Stimulated activated naive CD4-positive, alpha-beta T cell (primary cell): Measurements from ENCODE around the gene DENND2C.
"Not testable (repeated sequence)": the region's sequence is repeated elsewhere in the genome, so short reads cannot be mapped to it uniquely, and the experiment has no call there.

ENCODE experiments used
- DNase-seq, 6 experiments: peaks; one replicate each; lab custom pipeline; 2025; lab: John Stamatoyannopoulos, UW

Gene DENND2C

DNA sequence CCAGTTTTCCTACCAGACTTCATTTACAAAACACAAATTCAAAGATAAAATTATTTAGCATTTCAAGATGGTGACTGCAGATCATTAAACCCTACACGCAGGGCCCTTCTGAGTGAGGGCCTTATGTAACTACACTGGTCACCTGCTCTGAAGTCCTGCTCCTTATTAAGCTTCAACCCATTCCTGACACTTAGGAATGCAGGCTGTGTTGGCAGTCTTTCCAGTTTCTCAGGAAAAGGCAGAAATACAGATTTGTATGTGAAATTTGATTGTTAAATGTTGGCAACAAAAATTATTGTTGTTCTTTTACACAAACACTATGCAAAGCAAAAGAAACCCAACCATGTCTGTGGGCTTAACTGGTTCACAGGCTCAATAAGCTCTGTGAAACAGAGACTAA, 62.6 kb downstream of the DENND2C start:
- no peak for DNase-seq

DNA sequence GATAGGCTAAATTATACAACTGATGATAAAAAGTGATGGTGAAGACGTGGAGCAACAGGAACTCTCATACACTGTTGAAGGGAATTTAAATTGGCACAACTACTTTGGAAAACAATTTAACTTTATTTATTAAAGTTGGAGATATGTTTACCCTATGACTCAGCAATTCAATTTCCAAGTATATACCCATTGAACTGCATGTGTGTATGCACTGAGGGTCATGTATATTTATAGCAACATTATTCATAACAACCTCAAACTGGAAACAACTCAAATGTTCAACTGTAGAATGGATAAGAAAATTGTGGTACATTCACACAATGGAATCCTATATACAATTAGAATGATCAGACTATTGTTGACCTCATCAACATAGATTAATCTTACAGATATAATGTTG, 71.9 kb downstream of the DENND2C start:
- no peak for DNase-seq

DNA sequence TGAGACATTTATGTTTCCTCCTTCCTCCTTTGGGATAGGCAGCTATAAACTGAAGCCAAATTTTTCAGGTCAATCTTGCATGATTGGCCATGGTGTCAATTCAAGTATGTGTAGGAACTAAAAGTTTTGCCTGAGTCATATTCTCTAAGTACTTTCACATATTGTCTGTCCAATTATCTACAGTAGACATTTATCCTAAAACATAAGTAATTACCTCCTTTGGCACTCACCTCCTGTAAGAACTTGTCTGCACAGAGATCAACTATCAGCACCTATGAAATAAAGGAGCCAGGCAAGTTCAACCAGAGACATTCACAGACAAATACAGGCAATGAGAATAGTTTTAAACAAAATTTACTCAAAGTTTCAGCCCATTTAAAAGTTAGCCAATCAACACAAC, 74.2 kb downstream of the DENND2C start:
- DNase-seq: no peak

DNA sequence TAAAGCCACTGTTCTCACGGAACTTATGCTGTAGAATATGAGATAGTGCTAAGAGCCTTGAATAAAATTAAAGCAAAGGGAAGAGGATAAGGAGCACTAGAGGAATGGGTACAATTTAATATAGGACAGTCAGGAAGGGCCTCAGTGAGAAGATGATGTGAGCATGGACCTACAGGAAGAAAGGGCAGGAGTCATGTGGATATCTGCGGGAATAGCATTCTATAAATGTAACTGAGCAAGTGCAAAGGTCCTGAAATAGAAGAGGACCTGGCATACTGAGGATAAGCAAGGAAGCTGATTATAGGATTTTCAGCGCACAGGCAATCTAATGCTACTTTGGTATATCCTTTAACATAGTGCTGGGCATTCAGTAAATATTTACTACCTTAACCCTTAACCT, 75.8 kb downstream of the DENND2C start:
- no peak for DNase-seq

DNA sequence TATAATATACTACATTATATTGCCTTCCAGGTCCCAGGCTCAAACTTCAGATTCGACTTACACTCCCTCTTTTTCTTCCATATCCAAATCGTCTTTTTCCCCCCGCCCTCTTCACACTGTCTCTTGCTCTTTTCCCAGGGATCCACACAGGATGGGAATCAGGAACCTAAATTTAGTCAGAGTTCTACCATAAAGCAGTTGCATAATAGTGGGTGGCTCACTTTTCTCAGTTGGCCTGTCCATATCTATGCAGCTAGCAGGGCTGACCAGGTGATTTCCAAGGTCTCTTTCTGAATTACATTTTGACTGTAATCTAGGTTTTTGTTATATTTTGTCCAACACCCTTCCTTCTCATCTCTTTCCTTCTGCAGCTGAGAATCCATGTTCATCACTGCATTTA, 80.7 kb downstream of the DENND2C start:
- DNase-seq: no peak

DNA sequence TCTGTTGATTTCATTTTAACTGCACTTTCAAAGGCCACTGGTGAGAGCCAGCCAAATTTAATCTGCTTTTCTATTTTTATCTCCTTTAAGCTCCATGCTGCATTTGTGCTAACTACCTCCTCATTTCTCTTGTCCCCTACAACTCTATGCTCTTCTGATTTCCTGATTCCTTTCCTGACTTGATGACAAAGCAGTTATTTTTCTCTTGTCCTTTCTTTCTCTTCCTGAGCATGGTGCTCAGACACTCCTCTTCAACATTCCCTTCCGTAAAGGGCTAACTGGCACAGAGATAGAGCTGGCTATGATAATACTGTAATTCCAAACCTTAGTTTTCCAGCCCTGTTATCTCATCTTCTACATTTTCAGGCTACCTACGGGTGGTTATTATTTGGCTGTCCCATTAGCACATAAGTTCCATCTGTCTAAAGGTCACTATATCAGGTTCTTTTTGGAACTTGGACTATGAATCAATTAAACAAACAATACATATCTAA, 81.6 kb downstream of the DENND2C start:
- DNase-seq: no peak

DNA sequence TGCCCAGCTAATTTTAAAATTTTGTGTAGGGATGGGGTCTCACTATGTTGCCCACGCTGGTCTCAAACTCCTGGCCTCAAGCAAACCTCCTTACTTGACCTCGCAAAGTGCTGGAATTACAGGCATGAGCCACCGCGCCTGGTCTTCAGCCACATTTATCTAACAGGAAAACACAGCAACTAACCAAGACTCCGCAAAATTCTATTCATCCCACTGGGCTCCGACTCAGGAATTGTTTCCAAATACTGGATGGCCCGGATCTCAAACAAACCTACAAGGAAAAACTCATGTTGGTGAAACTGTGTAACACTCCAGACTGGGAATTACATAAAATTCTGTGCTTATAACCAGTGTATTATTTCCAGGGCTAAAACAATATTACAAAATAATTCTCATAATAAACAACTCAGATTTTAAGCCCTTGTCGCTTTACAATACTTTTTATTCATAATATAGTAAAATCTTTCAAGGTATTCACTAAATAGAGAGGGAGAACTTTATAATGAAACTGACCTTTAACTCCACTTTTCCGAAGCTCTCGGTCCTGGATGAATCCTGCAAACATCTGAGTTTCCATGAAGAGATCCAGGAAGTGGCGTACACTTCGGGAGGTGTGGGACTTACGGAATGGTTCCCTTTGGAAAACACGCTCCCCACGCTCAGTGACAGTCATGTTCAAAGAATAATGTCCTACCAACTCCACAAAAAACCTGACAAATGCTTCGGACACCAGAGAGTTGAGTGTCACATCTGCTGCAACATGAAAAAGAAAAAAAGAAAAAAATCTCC, 82.5 kb downstream of the DENND2C start:
- DNase-seq: no peak

DNA sequence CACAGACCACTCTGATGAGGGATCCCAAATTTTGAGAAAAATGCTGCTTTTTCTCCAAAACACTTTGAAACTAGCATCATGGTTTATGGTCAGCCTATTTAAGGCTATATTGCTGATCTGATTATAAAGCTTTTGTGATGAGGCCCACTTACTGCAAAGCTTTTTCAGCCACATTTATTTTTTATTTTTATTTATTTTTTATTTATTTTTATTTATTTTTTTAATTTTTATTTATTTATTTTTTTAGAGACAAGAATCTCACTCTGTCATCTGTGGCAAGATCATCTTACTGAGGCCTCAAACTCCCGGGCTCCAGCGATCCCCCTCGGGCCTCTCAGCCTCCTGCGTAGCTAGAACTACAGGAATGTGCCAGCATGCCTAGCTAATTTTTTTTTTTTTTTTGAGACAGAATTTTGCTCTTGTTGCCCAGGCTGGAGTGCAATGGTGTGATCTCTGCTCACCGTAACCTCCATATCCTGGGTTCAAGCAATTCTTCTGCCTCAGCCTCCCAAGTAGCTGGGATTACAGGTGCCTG, 83.3 kb downstream of the DENND2C start:
- no peak for DNase-seq

DNA sequence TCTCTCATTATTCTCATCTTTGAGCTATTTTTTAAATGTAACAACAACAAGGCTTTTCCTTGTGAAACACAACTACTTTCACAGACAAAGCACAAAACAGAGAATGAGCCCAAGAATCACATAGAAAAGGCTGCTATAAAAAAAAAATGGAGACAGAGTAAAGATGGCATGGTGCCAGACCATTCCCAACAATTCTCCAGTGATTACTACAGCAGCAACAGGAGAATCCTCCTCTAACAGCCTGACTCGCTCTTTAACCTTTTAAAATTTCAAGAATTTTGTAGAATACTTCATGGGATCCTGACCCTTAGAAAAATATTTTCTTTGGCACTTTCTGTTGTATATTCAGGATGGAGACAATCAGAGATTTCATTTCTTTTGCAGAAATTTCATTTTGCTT, 84.6 kb downstream of the DENND2C start:
- no peak for DNase-seq

DNA sequence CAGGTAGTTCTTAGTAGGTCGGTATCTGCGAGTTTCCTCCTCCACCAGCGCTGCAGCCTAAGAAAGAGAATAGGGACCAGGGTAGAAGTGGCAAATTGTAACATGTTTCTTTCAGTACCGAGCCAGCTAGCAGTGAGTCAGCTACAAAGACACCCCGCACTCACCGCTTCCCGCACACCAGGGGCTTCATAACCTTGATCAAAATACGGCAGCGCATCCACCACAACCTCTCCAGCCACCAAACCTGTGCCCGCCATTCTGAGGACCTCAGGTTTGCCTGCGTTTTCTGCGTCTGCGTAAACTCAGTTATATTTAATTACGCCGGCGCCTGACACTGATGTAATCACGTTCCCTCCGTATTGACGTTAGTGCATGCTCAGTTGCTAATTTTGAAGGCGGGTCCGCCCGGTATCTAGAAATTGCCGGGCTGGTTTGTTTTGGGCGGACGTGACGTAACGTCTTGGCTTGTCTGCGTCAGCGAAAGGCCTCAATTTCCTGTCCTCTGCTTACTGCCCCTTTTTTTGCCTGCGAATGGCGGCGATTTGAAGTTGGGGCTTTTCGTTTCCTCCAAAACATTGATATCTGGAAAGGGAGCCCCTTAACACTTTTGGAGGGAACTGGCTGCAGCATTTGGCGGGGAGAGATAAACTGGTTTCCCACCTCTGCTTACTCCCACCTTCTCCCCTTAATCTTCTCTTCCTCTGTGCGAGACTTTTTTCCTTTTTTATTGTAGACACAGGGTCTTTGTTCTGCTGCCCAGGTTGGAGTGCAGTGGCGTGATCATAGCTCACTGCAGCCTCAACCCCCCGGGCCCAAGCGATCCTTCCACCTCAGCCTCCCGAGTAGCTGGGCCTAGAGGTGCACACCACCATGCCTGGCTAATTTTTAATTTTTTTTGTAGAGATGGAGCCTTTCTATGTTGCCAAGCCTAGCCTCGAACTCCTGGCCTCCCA, 88.2 kb downstream of the DENND2C start, which contains the start of gene BCAS2:
TSS of gene BCAS2 (minus strand) at position 281 of the 953 bp plus-strand sequence. CDS start at position 257, 24 bp downstream.
- DNase-seq: peak; percentile 81 to 97 (median 96)

DNA sequence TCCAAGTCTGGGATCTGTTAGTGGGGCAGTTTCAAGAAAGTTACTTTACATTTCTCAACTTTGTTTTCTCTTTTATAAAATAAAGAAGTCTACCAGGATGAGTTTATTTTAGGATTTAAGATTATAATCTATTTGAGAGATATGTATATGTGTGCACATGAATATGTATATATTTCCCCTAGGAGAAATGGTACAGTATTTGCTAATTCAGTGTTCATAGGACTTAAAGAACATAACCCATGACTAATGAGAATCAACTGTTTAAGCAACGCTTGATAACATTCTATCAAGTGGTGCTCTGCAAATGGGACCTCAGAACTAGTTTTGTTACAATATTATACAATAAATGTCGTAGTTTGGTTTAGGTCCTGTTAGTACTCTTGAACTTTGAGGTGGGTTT, 95.5 kb downstream of the DENND2C start:
- no peak for DNase-seq

DNA sequence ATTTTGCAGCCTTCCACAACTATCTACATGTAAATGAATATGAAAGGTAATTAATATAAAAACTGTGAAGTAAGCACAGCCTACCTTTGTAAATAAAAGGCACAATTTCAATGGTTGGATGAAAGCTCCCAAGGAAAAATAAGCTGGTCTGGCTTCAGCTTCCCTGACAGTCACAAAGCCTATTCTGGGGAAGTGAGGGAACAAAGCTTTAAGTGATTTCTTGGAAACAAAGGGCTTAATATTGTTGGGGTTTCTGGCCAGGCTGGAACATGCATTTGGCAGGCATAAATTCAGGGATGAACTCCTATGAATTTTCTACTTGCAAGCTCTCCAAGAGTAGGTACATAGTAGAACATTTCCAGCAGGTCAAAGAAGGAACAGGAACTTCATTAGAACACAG, 105.7 kb downstream of the DENND2C start:
- DNase-seq: no peak

DNA sequence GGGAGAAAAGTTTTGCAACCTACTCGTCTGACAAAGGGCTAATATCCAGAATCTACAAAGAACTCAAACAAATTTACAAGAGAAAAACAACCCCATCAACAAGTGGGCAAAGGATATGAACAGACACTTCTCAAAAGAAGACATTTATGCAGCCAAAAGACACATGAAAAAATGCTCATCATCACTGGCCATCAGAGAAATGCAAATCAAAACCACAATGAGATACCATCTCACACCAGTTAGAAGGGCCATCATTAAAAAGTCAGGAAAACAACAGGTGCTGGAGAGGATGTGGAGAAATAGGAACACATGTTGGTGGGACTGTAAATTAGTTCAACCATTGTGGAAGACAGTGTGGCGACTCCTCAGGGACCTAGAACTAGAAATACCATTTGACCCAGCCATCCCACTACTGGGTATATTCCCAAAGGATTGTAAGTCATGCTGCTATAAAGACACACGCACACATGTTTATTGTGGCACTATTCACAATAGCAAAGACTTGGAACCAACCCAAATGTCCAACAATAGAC, 106.8 kb downstream of the DENND2C start:
- not testable (repeated sequence) for DNase-seq

DNA sequence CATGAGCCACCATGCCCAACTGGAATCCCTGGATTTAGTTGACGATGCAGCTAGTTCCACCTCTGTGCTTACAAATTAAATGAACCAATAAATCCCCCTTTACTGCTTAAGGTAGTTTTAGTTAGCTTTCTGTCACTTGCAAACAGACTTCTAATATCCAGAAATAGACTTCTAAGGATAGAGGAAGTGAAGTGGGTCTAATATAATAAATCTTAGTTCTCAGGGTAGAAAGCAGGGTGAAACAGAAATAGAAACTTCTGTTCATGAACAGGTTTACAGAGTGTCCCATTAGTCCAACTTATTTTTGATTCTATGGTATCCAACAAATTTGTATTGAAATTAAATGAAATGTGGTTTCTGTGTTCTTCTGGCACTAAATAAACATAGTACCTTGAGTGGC, 108.5 kb downstream of the DENND2C start:
- DNase-seq: no peak

DNA sequence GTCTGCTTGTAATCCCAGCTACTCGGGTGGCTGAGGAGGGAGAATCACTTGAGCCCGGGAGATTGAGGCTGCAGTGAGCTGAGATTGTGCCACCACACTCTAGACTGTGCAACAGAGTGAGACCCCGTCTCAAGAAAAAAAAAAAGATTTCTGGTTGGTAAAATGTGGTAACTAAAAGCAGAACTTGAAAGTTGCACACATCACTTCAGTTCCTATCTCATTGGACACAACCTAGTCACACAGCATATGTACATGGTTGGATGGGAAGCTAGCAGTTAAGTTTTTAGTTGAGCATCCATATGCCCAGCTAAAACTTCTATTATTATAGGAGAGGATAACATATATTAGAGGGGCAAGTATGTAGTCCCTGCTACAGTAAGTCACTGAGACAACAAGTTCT, 110.5 kb downstream of the DENND2C start:
- DNase-seq: no peak

DNA sequence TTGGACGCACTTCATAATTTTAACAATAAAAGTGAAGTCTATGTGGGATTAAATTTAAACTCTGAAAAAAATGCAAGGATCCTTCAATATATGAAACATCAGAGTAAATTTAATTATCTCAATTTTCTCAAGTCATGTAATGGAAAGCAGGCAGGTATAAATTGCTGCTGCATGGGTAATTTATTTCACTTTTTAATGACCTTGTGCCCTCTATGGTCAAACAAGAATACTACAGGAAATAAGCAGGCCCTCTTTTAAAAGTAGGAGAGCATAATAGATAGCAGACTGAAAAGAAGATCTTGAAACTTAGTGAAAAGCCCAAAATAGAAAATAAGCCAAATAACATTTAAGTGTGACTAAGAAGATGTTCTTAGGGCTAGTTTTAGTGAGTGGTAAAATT, 111.3 kb downstream of the DENND2C start:
- DNase-seq: peak in 2 of 6 experiments; percentile 6 to 11

DNA sequence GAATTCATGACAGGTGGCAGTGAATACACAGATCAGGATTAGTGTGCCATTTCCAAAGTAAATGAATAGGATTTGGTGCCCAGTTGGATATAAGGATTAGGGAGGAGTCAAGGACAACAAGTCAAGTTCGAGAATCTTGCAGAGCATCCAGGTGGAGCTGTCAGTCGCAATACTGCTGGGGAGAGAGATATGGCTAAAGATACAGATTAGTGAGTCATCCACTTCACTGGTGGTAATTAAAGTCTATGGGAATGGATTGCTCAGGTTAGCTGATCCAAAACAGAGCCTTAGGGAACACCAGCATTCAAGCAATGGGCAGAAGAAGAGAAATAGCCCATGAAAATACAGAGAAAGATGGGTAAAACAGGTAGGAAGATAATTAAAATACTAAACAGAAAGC, 115.3 kb downstream of the DENND2C start:
- no peak for DNase-seq

DNA sequence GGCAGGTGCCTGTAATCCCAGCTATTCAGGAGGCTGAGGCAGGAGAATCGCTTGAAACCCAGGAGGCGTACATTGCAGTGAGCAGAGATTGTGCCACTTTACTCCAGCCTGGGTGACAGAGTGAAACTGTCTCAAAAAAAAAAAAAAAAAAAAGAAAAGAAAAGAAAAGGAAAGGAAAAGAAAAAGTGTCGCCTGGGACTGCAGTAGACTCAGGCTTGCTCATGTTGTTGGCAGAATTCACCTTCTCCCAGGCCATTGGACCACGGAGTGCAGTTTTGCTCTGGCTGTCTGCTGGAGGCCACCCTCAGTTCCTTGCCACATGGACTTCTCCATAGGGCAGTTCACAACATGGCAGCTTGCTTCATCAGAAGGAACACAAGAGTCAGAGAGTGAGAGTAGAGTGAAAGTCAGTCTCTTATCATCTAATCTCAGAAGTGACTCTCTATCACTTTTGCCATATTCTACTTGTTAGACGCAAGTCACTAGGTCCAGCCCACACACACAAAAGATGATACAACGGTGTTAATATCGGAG, 117.7 kb downstream of the DENND2C start:
- no peak for DNase-seq

DNA sequence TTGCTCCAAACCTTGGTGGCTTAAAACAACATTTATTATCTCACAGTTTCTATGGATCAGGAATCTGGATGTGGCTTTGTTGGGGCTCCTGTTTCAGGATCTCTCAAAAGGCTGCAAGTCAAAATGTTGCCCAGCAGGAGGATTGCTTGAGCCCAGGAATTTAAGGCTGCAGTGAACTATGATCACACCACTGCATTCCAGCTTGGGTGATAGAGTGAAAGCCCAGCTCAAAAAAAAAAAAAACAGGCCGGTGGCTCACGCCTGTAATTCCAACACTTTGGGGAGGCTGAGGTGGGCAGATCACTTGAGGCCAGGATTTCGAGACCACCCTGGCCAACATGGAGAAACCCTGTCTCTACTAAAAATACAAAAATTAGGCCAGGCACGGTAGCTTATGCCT, 118.4 kb downstream of the DENND2C start:
- no peak for DNase-seq

DNA sequence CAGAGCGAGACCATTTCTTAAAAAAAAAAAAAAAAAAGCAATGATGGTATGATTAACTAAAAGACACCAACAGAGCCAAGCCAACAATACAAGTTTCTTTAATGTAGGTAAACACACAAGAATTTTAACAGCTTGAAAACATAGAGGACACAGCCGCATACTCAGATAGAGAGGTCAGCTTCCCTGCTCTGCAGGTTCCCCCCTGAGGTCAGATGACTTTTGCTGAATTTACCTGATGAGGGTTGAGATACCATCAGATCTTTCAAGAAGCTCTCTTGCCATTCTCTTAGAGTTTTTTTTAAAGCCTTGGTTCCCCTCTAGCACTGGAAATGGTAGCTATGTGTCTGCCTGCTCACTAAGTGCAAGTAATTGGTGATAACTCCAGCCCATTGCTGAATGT, 119.5 kb downstream of the DENND2C start:
- DNase-seq: no peak

DNA sequence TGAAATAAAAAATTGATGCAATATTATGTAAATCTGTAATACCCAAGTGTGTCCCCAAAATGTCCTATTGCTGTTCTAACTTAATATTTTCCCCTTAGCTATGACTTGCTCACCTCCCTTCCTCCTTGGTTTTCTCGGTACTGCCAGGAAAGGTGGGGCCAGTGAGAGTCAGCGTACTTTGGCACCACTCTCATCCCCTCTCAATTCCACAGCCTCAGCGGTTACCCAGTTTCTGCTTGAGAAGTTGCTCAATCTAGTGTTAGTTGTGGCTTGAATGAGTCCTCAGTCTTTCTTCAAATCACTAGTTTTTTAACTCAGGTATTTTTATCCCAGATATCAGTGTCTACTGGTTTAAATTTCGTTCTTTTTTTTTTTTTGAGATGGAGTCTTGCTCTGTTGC, 120.7 kb downstream of the DENND2C start:
- no peak for DNase-seq

DNA sequence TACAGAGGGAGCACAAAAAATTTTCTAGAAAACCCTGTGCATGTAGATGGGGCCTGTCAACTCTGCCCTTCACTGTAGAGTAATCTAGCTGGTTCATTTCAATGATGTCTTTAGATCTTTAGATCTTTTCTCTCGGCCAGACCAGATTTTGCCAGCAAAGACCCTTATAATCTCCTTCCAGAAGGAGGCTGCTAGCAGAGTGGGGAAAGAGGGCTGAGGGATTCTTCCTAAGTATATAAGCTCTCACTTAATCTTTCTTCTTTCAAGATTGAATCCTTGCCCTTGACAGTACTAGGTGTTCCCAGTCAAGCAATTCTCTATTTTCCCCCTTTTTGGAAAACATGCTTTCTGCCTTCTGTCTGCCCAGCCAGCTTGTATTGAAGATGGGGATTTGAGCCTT, 122.8 kb downstream of the DENND2C start:
- no peak for DNase-seq
